ENCODE measurements around the gene NCOA1. TPM values are rescaled to one million over a fixed set of nuclear protein-coding genes. Genes with fewer than 3 reads are reported as not detected.
"Not testable (repeated sequence)": the region's sequence is repeated elsewhere in the genome, so short reads cannot be mapped to it uniquely, and the experiment has no call there.

NCOA1 gene
- total RNA-seq, 2 experiments from 2014 or later: 6.1 to 12.1 TPM

- Histone ChIP-seq H3K79me2 (ENCODE audit: insufficient read depth, low read depth, low read length) (no peaks in the 10 kb centered on the region), H3K9me2 (ENCODE audit: insufficient read depth, low read length) (no peaks in the 10 kb centered on the region), H3K4me1 (ENCODE audit: insufficient read depth, low read length, poor library complexity, severe bottlenecking) (no peaks in the 10 kb centered on the region), H2AFZ (ENCODE audit: low read length) (no peak overlapping the region), H3K27ac (ENCODE audit: low read depth, low read length, poor library complexity, severe bottlenecking) (no peak overlapping the region), H3K9me3 (ENCODE audit: low read length) (no peaks in the 10 kb centered on the region; the same call in 1 of the 2 replicates), H3K4me3 (ENCODE audit: low read depth, low read length, poor library complexity, severe bottlenecking) (no peak overlapping the region), H3K4me2 (ENCODE audit: low read length) (no peak overlapping the region), H3K36me3 (ENCODE audit: insufficient read depth, low read length) (no peaks in the 10 kb centered on the region), H4K20me1 (ENCODE audit: insufficient read depth, low read length) (no peaks in the 10 kb centered on the region)
- no peak for DNase-seq (ENCODE audit: low spot score)
- intact Hi-C loops (cut with micrococcal nuclease; ENCODE audit: unreplicated experiment): no loop called here
- BruUV-seq (replicated peaks): no TSS peak
- TF ChIP-seq EZH2phosphoT487 (IDR thresholded peaks at IDR 0.05; ENCODE audit: borderline replicate concordance, low read depth, low read length) (no peak), CTCF (conservative IDR thresholded peaks at IDR 0.05; ENCODE audit: low read length) (no peak)
- ChIA-PET CTCF (ENCODE audit: unreplicated experiment) (no interaction called here), POLR2A (interaction anchor here (0.7 kb wide), 1 partner anchor 29 kb away, joined by 3 read pairs; no protein-coding TSS in a partner anchor)
Measured at GRCh38 chr2:24480245-24480644, 10.8 kb upstream of the NCOA1 start.

GRCh38 chr2:24482251-24482971, 8.6 kb upstream of the NCOA1 start:
- TF ChIP-seq EZH2phosphoT487 (IDR thresholded peaks at IDR 0.05; ENCODE audit: borderline replicate concordance, low read depth, low read length) (no peak), CTCF (conservative IDR thresholded peaks at IDR 0.05; ENCODE audit: low read length) (no peak)
- CTCF ChIA-PET (ENCODE audit: unreplicated experiment): no interaction called here
- no TSS peak for BruUV-seq (replicated peaks)

GRCh38 chr2:24482972-24483300, 8.1 kb upstream of the NCOA1 start:
- DNase-seq (ENCODE audit: low spot score): no peak
- Histone ChIP-seq H3K4me1 (ENCODE audit: insufficient read depth, low read length, poor library complexity, severe bottlenecking) (no peaks in the 10 kb centered on the region), H2AFZ (ENCODE audit: low read length) (no peak overlapping the region), H3K4me3 (ENCODE audit: low read depth, low read length, poor library complexity, severe bottlenecking) (no peak overlapping the region), H4K20me1 (ENCODE audit: insufficient read depth, low read length) (no peaks in the 10 kb centered on the region), H3K27ac (ENCODE audit: low read depth, low read length, poor library complexity, severe bottlenecking) (no peak overlapping the region), H3K9me3 (ENCODE audit: low read length) (no peaks in the 10 kb centered on the region; the same call in 1 of the 2 replicates), H3K36me3 (ENCODE audit: insufficient read depth, low read length) (no peaks in the 10 kb centered on the region), H3K9me2 (ENCODE audit: insufficient read depth, low read length) (no peaks in the 10 kb centered on the region), H3K4me2 (ENCODE audit: low read length) (no peak overlapping the region), H3K79me2 (ENCODE audit: insufficient read depth, low read depth, low read length) (no peaks in the 10 kb centered on the region)
- POLR2A ChIA-PET: no interaction called here
- TF ChIP-seq CTCF (conservative IDR thresholded peaks at IDR 0.05; ENCODE audit: low read length): no peak
- TF ChIP-seq EZH2phosphoT487 (IDR thresholded peaks at IDR 0.05; ENCODE audit: borderline replicate concordance, low read depth, low read length): no peak
- CTCF ChIA-PET (ENCODE audit: unreplicated experiment): no interaction called here
- intact Hi-C loops (cut with micrococcal nuclease; ENCODE audit: unreplicated experiment): no loop called here
- BruUV-seq (replicated peaks): no TSS peak

More at GRCh38 chr2:24482251-24482971, 8.6 kb upstream of the NCOA1 start:
- H3K9me3 ChIP-seq (ENCODE audit: low read length): no peaks in the 10 kb centered on the region; the same call in 1 of the 2 replicates
- no peak overlapping the region for H3K4me2 ChIP-seq (ENCODE audit: low read length)
- H3K27ac ChIP-seq (ENCODE audit: low read depth, low read length, poor library complexity, severe bottlenecking): no peak overlapping the region
- H3K9me2 ChIP-seq (ENCODE audit: insufficient read depth, low read length): no peaks in the 10 kb centered on the region
- no peaks in the 10 kb centered on the region for H3K36me3 ChIP-seq (ENCODE audit: insufficient read depth, low read length)
- H2AFZ ChIP-seq (ENCODE audit: low read length): no peak overlapping the region
- POLR2A ChIA-PET: no interaction called here
- intact Hi-C loops (cut with micrococcal nuclease; ENCODE audit: unreplicated experiment): no loop called here
- no peak overlapping the region for H3K4me3 ChIP-seq (ENCODE audit: low read depth, low read length, poor library complexity, severe bottlenecking)
- H4K20me1 ChIP-seq (ENCODE audit: insufficient read depth, low read length): no peaks in the 10 kb centered on the region
- no peaks in the 10 kb centered on the region for H3K4me1 ChIP-seq (ENCODE audit: insufficient read depth, low read length, poor library complexity, severe bottlenecking)
- DNase-seq (ENCODE audit: low spot score): no peak
- no peaks in the 10 kb centered on the region for H3K79me2 ChIP-seq (ENCODE audit: insufficient read depth, low read depth, low read length)

- H3K9me3 ChIP-seq (ENCODE audit: low read length); CTCF ChIA-PET (ENCODE audit: unreplicated experiment); H2AFZ ChIP-seq (ENCODE audit: low read length); POLR2A ChIA-PET; intact Hi-C loops (cut with micrococcal nuclease; ENCODE audit: unreplicated experiment); H3K9me2 ChIP-seq (ENCODE audit: insufficient read depth, low read length); H3K4me2 ChIP-seq (ENCODE audit: low read length); H3K79me2 ChIP-seq (ENCODE audit: insufficient read depth, low read depth, low read length); DNase-seq (ENCODE audit: low spot score); H3K27ac ChIP-seq (ENCODE audit: low read depth, low read length, poor library complexity, severe bottlenecking); H3K36me3 ChIP-seq (ENCODE audit: insufficient read depth, low read length); H3K4me3 ChIP-seq (ENCODE audit: low read depth, low read length, poor library complexity, severe bottlenecking); BruUV-seq (replicated peaks); H4K20me1 ChIP-seq (ENCODE audit: insufficient read depth, low read length); H3K4me1 ChIP-seq (ENCODE audit: insufficient read depth, low read length, poor library complexity, severe bottlenecking): not testable (repeated sequence)
Measured at GRCh38 chr2:24484677-24485076, 6.4 kb upstream of the NCOA1 start.

Data from OCI-LY7 (cell line).